Fibroblast of skin of right biceps (primary cell): ENCODE measurements around the gene OSBPL10.
A peak's percentile ranks its signal among the peaks of the same experiment; 100 is the strongest.

Experiments
- DNase-seq: peaks from one replicate; pipeline ENCODE4 v3.0.0-alpha.2; 2013

OSBPL10 gene

DNA sequence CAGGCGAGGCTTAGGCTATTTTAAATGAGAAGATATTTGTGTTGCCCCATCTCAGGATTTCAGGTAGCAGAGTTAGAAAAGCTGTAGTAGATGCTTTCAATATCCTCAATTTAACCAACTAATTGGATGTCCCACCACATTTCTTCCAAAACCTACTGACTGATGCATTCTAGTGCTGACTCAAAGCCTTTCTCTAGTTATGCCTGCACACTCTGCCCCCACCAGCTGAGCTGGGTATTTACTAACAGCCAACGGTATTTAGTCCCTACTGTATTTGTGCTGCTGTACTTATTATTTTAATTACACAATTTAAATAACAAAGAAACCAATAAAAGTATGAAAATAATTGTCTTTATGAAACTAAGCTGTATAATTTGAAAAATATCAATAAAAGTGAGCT, 139.5 kb downstream of the OSBPL10 start:
- DNase-seq = no peak

DNA sequence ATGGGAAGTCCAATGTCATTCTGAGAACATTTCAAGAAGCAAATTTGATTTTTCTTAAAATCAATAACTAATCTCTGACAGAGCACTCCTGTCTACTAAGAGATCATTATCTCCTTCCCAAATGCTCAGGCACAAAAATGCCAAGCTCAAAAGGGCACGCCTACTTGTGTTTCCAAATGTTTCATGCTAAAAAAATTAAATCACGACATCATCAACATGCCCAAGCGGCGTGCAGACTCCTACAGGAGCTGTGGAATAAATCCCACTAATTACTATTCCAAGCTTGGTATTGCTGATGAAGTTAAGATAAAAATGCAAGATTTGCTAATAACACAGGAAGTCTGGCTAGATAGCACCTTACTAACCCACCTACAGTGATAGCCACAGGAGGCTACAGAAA, 140.8 kb downstream of the OSBPL10 start:
- no peak for DNase-seq

- DNase-seq = no peak
These were observed 141.7 kb downstream of the OSBPL10 start for GRCh38 chr3:31839144-31839917.

- no peak for DNase-seq
These were observed 144.7 kb downstream of the OSBPL10 start for GRCh38 chr3:31836131-31837075.

GRCh38 chr3:31833391-31834190, 147.5 kb downstream of the OSBPL10 start:
- no peak for DNase-seq

DNA sequence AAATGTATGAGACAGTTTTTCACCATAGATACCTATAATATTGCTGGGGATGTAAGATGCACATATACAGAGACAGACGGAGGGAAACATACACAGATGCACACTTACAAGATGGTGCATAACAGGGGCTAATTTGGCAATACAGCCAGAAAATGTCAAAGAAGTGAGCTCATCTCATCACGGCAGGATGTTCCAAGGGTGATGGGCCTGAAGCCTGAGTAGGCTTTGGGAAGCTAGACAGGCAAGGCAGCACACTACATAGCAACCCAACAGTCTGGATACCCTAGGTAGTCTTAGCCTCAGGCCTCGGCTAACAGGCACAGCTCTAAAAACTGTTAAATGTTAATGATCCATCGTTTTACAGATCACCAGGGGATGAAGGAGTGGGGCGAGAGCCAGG, 148.5 kb downstream of the OSBPL10 start:
- DNase-seq = peak; percentile 7

GRCh38 chr3:31831591-31831990, 149.5 kb downstream of the OSBPL10 start:
- no peak for DNase-seq

GRCh38 chr3:31829826-31830426, 151.1 kb downstream of the OSBPL10 start:
- DNase-seq = no peak

DNA sequence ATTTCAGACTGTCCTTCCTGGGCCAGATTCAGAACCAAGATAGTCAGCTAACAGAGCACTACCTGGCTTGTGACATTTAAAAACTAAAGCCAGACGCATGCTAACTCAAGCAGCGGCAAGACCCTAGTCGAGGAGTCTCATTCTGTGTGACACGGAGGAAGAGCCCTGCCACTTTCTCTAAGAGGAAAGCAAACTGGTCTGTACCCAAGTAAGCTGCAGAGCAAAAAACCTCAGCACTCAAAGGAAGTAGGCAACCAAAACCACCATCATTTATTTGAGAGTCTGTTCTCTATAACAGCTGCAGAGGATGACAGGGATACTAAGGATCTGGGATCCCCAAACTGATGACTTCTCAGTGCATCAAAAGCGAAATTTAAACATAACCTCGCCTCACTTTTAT, 152.1 kb downstream of the OSBPL10 start:
- DNase-seq = no peak

DNA sequence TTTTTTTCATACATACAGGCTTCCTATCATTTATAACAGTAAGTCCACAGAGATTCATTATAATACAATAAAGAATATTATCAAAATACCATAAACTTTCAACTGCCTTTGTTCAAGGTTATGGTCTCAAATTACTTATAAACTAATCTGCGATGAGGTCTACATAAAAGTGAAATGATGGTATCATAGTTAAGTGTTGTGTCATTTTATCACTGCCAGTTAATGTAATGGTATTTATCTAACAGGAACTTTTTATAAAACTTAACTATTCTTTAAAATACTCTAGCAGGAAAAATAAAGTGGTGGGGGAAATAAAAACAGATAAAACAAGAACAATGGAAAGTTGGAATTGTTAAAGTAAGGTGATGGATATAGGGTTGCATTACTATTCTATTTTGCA, 153.1 kb downstream of the OSBPL10 start:
- no peak for DNase-seq

DNA sequence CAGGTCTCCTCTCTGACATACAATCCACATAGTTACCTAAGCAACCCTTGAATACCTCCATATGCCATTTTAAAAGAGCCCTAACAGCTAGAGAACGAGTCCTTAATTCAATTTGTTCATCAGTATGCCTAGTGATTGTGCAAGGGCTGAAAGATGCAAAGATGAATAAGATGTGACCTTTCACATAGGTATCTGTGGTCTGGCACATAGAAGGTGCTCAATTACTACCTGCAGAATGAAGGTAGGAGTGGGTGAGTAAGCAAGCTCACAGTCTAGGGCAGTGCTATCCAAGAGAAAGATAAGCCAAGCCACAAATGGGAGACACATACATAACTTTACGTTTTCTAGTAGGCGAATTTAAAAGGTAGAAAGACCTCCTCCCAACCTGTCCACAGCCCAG, 157.9 kb downstream of the OSBPL10 start:
- no peak for DNase-seq

- DNase-seq = no peak
These were observed 159.9 kb downstream of the OSBPL10 start for GRCh38 chr3:31821118-31821517.

GRCh38 chr3:31819441-31819840, 161.6 kb downstream of the OSBPL10 start:
- no peak for DNase-seq

DNA sequence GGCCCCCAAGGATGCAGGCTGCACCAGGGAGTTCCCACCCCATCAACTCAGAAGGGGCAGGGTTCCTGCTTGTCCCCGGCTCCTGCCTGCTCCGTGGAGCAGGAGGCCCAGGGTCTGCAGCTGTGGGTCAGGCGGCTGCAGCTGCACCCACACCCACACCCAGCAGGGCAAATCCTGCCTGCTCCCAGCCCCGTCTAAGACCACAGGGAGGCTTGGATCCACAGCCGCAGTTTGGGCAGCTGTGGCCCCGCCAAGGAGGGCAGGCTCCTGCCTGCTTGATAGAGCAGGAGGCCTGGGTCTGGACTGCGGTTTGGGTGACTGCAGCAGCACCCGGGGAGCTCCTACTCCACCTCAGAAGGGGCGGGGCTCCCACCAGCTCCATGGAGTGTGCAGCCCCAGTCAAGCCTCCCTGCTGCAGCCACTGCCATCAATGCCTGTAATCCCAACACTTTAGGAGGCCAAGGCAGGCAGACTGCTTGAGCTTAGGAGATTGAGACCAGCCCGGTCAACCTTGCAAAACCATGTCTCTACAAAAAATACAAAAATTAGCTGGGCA, 163.6 kb downstream of the OSBPL10 start:
- DNase-seq = no peak

DNA sequence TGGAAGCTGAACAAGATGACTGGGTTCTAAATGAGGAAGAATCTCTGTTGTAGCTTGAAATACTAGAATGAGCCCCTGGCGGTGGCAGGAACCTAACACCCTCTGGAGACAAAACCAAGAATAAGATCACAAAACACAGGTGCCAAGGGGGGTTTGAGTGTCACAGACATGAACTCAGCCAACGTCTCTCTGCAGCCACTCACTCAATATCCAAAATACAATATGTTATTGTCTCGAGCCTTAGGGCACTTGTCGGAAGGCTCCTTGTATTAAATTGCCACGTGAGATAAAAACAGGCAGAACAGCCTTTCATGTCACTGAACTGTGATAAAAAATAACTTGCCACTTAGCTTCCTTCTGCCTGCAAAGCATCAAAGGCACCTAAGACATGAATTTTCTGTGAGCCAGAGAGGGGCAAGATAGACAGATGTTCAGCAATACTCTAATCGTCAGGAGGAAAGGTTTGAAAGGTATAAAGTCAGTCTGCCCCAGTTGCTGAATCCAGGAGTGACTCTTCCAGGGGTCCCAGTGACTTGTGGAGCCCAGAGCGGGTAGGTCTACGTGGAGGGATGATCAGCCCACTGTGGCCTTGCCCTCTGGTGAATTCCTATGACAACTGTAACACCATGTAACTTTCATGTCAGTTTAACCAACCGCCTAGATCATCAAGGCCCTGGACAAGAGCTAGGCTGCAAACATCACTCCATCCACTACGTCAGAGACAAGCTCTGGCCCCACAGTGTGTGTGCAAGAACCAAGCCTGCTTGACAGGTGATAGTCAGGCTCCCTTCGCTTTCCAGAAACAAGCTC, 165.2 kb downstream of the OSBPL10 start:
- DNase-seq = no peak

- no peak for DNase-seq
These were observed 166.1 kb downstream of the OSBPL10 start for GRCh38 chr3:31815006-31815405.

DNA sequence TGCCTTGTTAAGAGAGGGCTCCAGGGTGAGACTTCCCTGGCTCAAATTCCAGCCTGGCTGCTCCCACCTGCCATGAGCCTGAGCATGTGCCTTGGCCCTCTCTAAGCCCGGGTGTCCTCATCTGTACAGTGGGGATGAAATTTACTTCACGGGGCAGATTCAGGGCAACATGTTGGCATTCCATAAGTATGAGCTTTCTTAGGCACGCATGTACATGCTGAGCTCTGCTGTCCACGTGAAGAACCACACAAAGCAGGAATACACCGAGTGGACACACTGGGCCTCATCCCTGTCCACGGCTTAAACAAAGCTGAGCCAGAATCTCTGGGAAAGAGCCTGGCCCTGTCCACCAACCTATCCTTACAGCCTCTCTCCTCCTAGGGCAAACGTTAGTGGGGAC, 167.4 kb downstream of the OSBPL10 start:
- no peak for DNase-seq

DNA sequence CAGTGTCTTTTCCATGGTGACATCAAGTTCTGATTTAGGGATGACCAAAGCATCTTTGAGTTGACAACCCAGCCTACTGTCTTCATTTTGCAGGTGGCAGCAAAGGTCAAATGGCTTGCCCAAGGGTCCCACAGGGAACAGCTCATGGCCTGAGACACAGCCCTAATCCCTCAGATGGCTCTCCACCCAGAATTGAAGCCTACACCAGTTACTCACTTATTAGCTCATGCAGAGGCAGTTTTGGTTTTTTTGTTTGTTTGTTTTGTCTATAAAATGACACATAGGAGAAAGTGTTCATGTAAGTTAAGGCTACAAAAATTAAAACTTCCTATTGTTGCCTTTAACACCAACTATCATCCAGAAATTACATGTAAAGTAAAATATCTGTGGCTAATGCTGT, 167.9 kb downstream of the OSBPL10 start:
- DNase-seq = no peak

DNA sequence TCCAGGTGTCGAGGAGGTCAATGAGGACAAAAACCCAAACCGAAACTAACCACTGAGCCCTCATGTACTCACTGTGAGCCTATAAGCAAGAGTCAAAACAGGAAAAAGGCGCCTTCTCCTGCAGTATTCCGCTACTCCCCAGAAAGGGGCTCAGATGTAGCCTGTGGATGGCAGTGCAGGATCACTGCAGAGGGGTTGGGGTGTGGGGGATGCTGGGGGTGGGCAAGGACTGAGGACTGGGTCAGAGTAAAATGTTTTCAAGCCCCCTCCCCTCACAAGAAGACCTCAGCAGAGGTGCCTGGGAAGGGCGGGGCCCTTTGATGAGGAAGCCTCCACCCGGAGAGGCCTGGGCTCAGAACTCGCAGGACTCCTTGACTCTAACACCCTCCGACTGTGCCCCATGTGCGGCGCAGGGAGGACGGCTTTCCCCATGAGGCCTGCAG, 170.1 kb downstream of the OSBPL10 start:
- no peak for DNase-seq

DNA sequence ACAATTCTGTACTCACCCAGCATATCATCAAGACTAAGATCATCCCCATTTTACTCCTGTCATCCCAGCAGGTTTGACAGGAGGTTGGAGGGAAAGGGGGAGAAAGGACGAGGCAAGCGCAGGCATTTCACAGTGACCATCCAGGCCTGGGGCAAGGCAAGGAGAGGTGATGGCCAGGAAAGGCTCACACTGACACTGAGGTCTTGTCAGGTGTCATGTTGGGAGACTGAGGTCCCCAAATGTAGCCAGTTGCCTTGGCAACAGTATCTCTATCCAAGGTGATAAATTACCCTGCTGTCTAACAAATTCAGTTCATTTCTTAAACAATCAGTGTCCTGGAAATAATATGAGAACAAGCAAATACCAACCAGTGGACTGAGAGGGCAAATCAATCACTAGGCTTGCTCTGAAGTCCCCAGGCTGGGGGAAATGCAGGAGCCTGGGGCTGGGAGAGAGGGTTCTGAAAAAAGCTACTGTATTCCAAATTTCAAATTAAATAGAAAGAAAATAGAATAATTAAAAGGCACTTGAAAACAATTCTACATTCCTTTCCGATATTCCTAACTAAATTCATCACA, 172.8 kb downstream of the OSBPL10 start:
- no peak for DNase-seq
